HUES64 (cell line): ENCODE results near the gene NFE2L2.
"Not testable (repeated sequence)": the region's sequence is repeated elsewhere in the genome, so short reads cannot be mapped to it uniquely, and the experiment has no call there.

ENCODE experiments used
- H3K27ac ChIP-seq: 2 replicates; pipeline ENCODE4 v1.7.0; 2013; ENCODE audit warnings: low read depth, low read length, inconsistent platforms
- H3K27me3 ChIP-seq: 2 replicates; pipeline ENCODE4 v1.6.1; 2013; ENCODE audit warnings: mild to moderate bottlenecking, low read length; ENCODE audit not compliant: insufficient read depth
- H3K36me3 ChIP-seq: 2 replicates; pipeline ENCODE4 v1.6.1; 2013; ENCODE audit warnings: mild to moderate bottlenecking, low read length; ENCODE audit not compliant: insufficient read depth
- H3K4me1 ChIP-seq: 2 replicates; pipeline ENCODE4 v1.6.1; 2013; ENCODE audit warnings: mild to moderate bottlenecking, low read length, moderate library complexity; ENCODE audit not compliant: insufficient read depth
- H3K4me3 ChIP-seq: 2 replicates; pipeline ENCODE4 v1.5.1; 2013; ENCODE audit warnings: mild to moderate bottlenecking, low read length, moderate library complexity
- H3K9ac ChIP-seq: 2 replicates; pipeline ENCODE4 v1.6.1; 2013; ENCODE audit warnings: mild to moderate bottlenecking, low read depth, low read length
- H3K9me3 ChIP-seq: 2 replicates; pipeline ENCODE4 v1.6.1; 2013; ENCODE audit warnings: low read depth, low read length; ENCODE audit not compliant: insufficient read depth
- WGBS: fragments of 150-250, 120-280 bp; methylation state at CpG from one replicate; pipeline ENCODE4 v1.1.7; 2013; ENCODE audit warnings: missing lambda C conversion rate; 5-methylcytosine and 5-hydroxymethylcytosine counted together

NFE2L2 gene

DNA sequence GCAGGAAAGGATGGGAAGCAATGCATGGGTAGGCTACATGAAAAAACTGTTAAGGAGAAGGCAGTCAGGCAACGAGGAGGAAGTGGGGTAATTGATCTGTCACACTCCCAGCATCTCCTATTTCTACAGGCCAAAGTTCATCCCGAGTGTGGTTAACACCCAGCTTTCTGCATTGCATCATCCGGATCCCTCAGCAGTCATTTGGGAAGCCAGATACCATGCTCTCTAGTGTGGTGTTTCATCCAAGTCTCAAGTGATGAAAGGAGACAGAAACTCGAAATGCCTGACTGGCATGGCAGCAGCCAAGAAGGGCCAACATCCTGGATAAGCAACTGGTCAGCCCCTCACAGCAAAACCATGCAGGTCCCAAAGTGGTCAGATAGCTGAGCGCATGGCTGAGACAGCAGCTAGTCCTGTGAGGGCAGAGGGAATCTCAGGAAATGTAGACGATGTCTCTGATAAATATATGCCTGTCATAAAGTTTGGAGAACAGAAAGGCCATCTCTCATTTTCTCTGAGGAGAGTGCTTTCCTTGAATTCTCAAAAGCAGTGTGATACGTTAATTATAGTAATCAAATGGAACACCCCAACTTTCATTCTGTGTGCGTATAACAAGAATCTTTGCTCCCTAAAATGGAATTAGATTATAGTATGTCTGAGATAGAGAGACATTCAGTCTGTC, 76.8 kb downstream of the NFE2L2 start:
- Histone ChIP-seq H3K9ac (no peak overlapping the region), H3K4me1 (peaks cover 7% of the 10 kb centered on the region; the same call in 1 of the 2 replicates), H3K27ac (peak overlapping the region; percentile 19; the same call in 1 of the 2 replicates), H3K4me3 (no peak overlapping the region), H3K36me3 (no peaks in the 10 kb centered on the region), H3K9me3 (no peaks in the 10 kb centered on the region), H3K27me3 (no peaks in the 10 kb centered on the region)
- WGBS = 76% methylated on average over 8 of the region's 8 CpGs

DNA sequence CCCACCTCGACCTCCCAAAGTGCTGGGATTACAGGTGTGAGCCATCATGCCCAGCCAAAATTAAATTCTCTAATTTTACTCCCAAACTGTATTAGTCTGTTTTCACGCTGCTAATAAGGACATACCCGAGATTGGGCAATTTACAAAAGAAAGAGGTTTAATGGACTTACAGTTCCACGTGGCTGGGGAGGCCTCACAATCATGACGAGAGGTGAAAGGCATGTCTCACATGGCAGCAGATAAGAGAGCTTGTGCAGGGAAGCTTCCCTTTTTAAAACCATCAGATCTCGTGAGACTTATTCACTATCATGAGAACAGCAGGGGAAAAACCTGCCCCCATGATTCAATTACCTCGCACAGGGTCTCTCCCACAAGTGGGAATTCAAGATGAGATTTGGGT, 78.5 kb downstream of the NFE2L2 start:
- H3K9ac ChIP-seq, H3K27me3 ChIP-seq, H3K4me1 ChIP-seq, H3K27ac ChIP-seq, H3K36me3 ChIP-seq, H3K9me3 ChIP-seq, H3K4me3 ChIP-seq: not testable (repeated sequence)
- 89% methylated on average over 6 of the region's 7 CpGs for WGBS

DNA sequence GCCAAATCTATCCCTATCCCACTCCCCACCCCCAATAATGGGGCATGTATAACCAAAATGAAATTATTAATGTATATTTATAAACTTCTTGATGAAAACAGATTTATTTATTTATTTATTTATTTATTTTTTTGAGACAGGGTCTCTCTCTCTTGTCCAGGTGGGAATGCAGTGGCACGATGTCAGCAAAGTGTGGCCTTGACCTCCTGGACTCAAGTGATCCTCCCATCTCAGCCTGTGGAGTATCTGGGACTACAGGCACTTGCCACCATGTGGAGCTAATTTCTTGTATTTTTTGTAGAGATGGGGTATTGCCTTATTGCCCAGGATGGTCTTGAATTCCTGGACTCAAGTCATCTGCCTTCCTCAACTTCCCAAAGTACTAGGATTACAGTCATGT, 79.9 kb downstream of the NFE2L2 start:
- Histone ChIP-seq H3K4me1 (peaks cover 9% of the 10 kb centered on the region), H3K9me3 (no peaks in the 10 kb centered on the region), H3K4me3 (no peak overlapping the region), H3K36me3 (no peaks in the 10 kb centered on the region), H3K9ac (no peak overlapping the region), H3K27me3 (no peaks in the 10 kb centered on the region), H3K27ac (no peak overlapping the region)
- 100% methylated on average over 1 of the region's 1 CpG for WGBS

DNA sequence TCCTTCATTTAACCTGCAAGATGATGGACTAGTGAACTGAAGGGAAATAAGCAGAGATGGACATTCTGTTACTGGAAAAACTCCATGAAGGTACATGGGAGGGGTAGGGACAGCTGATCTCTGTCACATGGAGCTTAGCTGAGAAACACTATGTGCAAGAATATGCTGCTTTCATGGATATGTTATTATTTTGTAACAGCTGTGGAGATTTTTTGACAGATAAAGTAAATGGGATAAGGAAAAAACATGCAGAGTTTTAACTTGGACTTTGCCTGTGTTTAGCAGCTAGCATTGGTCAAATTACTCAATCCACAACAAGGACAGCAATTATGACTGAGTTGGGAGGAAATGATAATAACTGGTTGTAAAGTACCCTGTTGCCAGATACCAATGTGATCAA, 80.7 kb downstream of the NFE2L2 start:
- Histone ChIP-seq H3K9me3 (no peaks in the 10 kb centered on the region), H3K9ac (no peak overlapping the region), H3K4me1 (peaks cover 16% of the 10 kb centered on the region), H3K4me3 (no peak overlapping the region), H3K27ac (no peak overlapping the region), H3K27me3 (no peaks in the 10 kb centered on the region), H3K36me3 (no peaks in the 10 kb centered on the region)
